ENCODE data around the gene DDX39B. TPM values are rescaled to one million over a fixed set of nuclear protein-coding genes. Genes with fewer than 3 reads are reported as not detected.
"Not testable (repeated sequence)": the region's sequence is repeated elsewhere in the genome, so short reads cannot be mapped to it uniquely, and the experiment has no call there.

DDX39B gene
- total RNA-seq (100 to 1,000 TPM; 235 to 270 TPM), polyA plus RNA-seq (100 to 1,000 TPM; 146 to 570 TPM)
- long read RNA-seq, donor 1, transcript DDX39B-202 (11 exons, 2,133 nt), result minor isoform, 71 of 221 reads
- long read RNA-seq, donor 1, transcript DDX39B-214 (11 exons, 2,003 nt), result major isoform, 126 of 221 reads
- long read RNA-seq, donor 1, partial matches to known transcripts, result 7 of 221 reads
- long read RNA-seq, donor 1, other reads (novel, unspliced or antisense), result 17 of 221 reads
- long read RNA-seq, donor 2, transcript DDX39B-214 (11 exons, 2,003 nt), result major isoform, 11 of 32 reads
- long read RNA-seq, donor 2, partial matches to known transcripts, result 9 of 32 reads
- long read RNA-seq, donor 2, other reads (novel, unspliced or antisense), result 8 of 32 reads

- H3K27ac ChIP-seq (ENCODE audit: low read depth in 1 of 2, low read length in 2 of 2), result peak within 1 kb of the TSS; percentile 47 to 94
- no peaks in the 10 kb centered on the region for H3K9me3 ChIP-seq (ENCODE audit: control insufficient read depth, low read length)
- peaks cover 3% of the 10 kb centered on the region in 2 donors for H3K4me1 ChIP-seq (ENCODE audit: control insufficient read depth in 1 of 2, insufficient read depth in 2 of 2, low read length in 2 of 2)
- intact Hi-C loops (cut with DNase I), result loop anchor here in 1 of 2 donors (5.0 kb wide), 2 partner anchors 50 to 635 kb away; partner anchors contain the start of genes AGPAT1 and RNF5
- 0% methylated on average over 39 to 43 of the region's 43 CpGs for WGBS, 2 donors
- H3K27me3 ChIP-seq (ENCODE audit: control insufficient read depth in 1 of 2, insufficient read depth in 2 of 2, low read length in 1 of 2), result no peaks in the 10 kb centered on the region
- DNase-seq (peak; percentile 97), ATAC-seq (ENCODE audit: low FRiP score) (peak; percentile 97)
- H3K36me3 ChIP-seq (ENCODE audit: control insufficient read depth in 1 of 2, insufficient read depth in 2 of 2, low read length in 1 of 2), result peaks cover 5 to 10% of the 10 kb centered on the region in 2 donors
- H3K4me3 ChIP-seq (ENCODE audit: low read length in 2 of 2), result peak within 1 kb of the TSS; percentile 77 to 78
These were observed at the start of gene DDX39B for GRCh38 chr6:31541658-31542521. DDX39B (minus strand) TSS chr6:31542003; CDS start chr6:31540532, 1,471 bp downstream.

GRCh38 chr6:31590691-31591090, 48.9 kb upstream of the DDX39B start:
- H3K27me3 ChIP-seq (ENCODE audit: control insufficient read depth in 1 of 2, insufficient read depth in 2 of 2, low read length in 1 of 2); H3K4me3 ChIP-seq (ENCODE audit: low read length in 2 of 2); H3K27ac ChIP-seq (ENCODE audit: low read depth in 1 of 2, low read length in 2 of 2); H3K4me1 ChIP-seq (ENCODE audit: control insufficient read depth in 1 of 2, insufficient read depth in 2 of 2, low read length in 2 of 2); H3K9me3 ChIP-seq (ENCODE audit: control insufficient read depth, low read length); H3K36me3 ChIP-seq (ENCODE audit: control insufficient read depth in 1 of 2, insufficient read depth in 2 of 2, low read length in 1 of 2); intact Hi-C loops (cut with DNase I); DNase-seq; ATAC-seq (ENCODE audit: low FRiP score): not testable (repeated sequence)
- WGBS, 2 donors, result 89% methylated on average over 5 of the region's 5 CpGs

DNA sequence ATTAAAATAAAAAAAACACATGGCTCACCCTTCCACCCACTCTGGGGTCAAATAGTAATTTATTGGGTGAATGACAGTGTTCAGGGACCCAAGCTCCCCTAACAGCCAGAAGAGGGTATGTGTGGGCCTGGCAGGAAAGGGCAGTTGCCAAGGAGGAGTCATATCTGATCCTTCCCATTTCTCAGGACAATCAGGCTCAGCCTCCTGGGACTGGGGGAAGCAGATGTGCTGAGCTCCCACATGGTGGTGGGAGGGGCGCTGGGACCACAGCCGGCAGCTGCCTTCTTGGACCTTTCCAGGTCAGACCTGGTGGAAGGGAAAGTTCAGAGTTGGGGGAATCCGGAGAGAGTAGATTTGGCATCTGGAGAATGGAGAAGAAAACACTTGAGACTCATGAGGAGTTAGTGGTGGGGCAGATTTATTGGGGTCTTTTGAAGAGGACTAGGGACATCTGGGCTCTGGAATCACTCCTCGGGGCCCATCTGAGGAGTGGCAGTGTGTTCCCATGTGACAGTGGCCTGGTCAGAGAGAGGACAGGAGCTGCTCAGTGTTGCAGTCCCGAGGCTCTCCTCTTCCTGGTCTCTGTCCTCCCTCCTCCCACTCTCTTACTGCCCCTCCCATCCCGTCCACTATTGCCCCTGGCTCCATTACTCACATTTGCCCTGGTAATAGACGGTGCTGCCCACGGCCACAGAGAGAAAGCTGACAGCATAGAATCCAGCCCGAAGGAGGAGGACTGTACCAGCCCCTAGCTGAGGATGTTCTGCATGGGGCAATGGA, 47.3 kb upstream of the DDX39B start:
- no peak for ATAC-seq (ENCODE audit: low FRiP score)
- 48 to 57% methylated on average over 9 of the region's 9 CpGs for WGBS, 2 donors
- no peaks in the 10 kb centered on the region for H3K4me1 ChIP-seq (ENCODE audit: control insufficient read depth in 1 of 2, insufficient read depth in 2 of 2, low read length in 2 of 2)

GRCh38 chr6:31587791-31588777, 46.3 kb upstream of the DDX39B start:
- WGBS, 2 donors, result 60 to 64% methylated on average over 12 of the region's 12 CpGs
- no peak for DNase-seq
- Histone ChIP-seq H3K27me3 (ENCODE audit: control insufficient read depth in 1 of 2, insufficient read depth in 2 of 2, low read length in 1 of 2) (no peaks in the 10 kb centered on the region), H3K4me1 (ENCODE audit: control insufficient read depth in 1 of 2, insufficient read depth in 2 of 2, low read length in 2 of 2) (no peaks in the 10 kb centered on the region), H3K4me3 (ENCODE audit: low read length in 2 of 2) (no peak overlapping the region), H3K27ac (ENCODE audit: low read depth in 1 of 2, low read length in 2 of 2) (no peak overlapping the region), H3K9me3 (ENCODE audit: control insufficient read depth, low read length) (no peaks in the 10 kb centered on the region), H3K36me3 (ENCODE audit: control insufficient read depth in 1 of 2, insufficient read depth in 2 of 2, low read length in 1 of 2) (no peaks in the 10 kb centered on the region)
- intact Hi-C loops (cut with DNase I), result no loop called here
- ATAC-seq (ENCODE audit: low FRiP score), result no peak

More for the DNA sequence above, 47.3 kb upstream of the DDX39B start:
- DNase-seq, result no peak
- Histone ChIP-seq H3K4me3 (ENCODE audit: low read length in 2 of 2) (no peak overlapping the region), H3K27ac (ENCODE audit: low read depth in 1 of 2, low read length in 2 of 2) (no peak overlapping the region), H3K9me3 (ENCODE audit: control insufficient read depth, low read length) (no peaks in the 10 kb centered on the region), H3K36me3 (ENCODE audit: control insufficient read depth in 1 of 2, insufficient read depth in 2 of 2, low read length in 1 of 2) (no peaks in the 10 kb centered on the region), H3K27me3 (ENCODE audit: control insufficient read depth in 1 of 2, insufficient read depth in 2 of 2, low read length in 1 of 2) (no peaks in the 10 kb centered on the region)
- intact Hi-C loops (cut with DNase I), result no loop called here

DNA sequence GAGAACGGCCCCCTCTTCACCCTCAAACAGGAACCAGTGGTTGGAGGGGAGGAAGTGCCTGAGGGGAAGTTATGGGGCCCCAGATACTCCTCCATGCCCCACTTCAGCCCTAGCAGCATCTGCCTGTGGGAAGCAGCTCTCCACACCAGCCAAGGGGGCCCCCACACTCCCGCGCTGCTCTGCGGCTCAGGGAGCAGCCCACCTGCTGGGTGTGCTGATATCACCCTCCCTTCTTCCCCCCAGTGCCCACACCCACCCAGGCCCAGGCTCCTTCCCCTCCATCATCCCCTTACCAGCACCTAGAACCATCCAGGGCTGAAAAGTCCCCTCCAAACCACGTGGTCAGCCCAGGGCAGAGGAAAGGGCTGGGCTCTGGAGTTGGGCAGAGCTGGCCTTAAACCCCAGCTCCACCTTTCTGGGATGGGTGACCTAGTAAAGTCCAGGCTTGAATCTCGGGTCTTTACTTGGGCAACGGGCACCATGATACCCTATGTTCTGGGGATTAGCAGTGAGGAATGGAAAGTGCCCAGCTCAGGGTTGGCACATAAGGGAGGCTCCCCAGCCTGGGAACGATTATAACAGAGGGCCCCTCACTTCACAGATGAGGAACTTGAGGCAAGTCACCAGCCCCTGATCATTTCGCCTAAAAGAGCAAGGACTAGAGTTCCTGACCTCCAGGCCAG, 44.9 kb upstream of the DDX39B start:
- Histone ChIP-seq H3K4me1 (ENCODE audit: control insufficient read depth in 1 of 2, insufficient read depth in 2 of 2, low read length in 2 of 2) (no peaks in the 10 kb centered on the region), H3K9me3 (ENCODE audit: control insufficient read depth, low read length) (no peaks in the 10 kb centered on the region), H3K27ac (ENCODE audit: low read depth in 1 of 2, low read length in 2 of 2) (no peak overlapping the region), H3K36me3 (ENCODE audit: control insufficient read depth in 1 of 2, insufficient read depth in 2 of 2, low read length in 1 of 2) (no peaks in the 10 kb centered on the region), H3K4me3 (ENCODE audit: low read length in 2 of 2) (no peak overlapping the region), H3K27me3 (ENCODE audit: control insufficient read depth in 1 of 2, insufficient read depth in 2 of 2, low read length in 1 of 2) (no peaks in the 10 kb centered on the region)
- peak; percentile 65 for ATAC-seq (ENCODE audit: low FRiP score)
- WGBS, 2 donors, result 58 to 67% methylated on average over 9 of the region's 9 CpGs
- intact Hi-C loops (cut with DNase I), result no loop called here
- DNase-seq, result no peak

DNA sequence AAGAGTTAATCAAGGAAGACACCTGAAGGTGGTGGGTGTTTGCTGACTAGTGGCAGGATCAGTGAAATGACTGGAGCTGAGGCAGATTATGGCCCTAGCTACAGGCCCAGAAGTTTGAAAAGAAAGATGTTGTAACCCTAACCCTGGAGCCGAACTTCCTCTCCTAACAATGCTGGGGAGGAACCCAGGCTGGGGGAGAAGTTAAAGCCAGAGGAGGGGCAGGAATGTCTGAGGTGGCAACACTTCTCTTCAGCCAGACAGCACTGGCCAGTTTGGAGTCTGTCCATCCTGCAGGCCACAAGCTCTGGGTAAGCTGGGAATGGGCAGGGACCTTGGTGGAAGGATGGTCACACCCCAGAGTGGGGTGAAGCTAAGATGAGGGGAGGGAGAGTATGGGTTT, 44.2 kb upstream of the DDX39B start, which contains the start of gene LST1:
TSS of gene LST1 (plus strand) at position 270 of the 400 bp plus-strand sequence. CDS start 1,023 bp downstream, outside the sequence.
- H3K4me1 ChIP-seq (ENCODE audit: control insufficient read depth in 1 of 2, insufficient read depth in 2 of 2, low read length in 2 of 2), result no peaks in the 10 kb centered on the region
- no peaks in the 10 kb centered on the region for H3K36me3 ChIP-seq (ENCODE audit: control insufficient read depth in 1 of 2, insufficient read depth in 2 of 2, low read length in 1 of 2)
- H3K27me3 ChIP-seq (ENCODE audit: control insufficient read depth in 1 of 2, insufficient read depth in 2 of 2, low read length in 1 of 2), result no peaks in the 10 kb centered on the region
- 67 to 76% methylated on average over 1 of the region's 1 CpG for WGBS, 2 donors
- intact Hi-C loops (cut with DNase I), result no loop called here
- H3K9me3 ChIP-seq (ENCODE audit: control insufficient read depth, low read length), result no peaks in the 10 kb centered on the region
- H3K27ac ChIP-seq (ENCODE audit: low read depth in 1 of 2, low read length in 2 of 2), result no peak within 1 kb of the TSS
- no peak within 1 kb of the TSS for H3K4me3 ChIP-seq (ENCODE audit: low read length in 2 of 2)
- no peak for ATAC-seq (ENCODE audit: low FRiP score)
- DNase-seq, result no peak

DNA sequence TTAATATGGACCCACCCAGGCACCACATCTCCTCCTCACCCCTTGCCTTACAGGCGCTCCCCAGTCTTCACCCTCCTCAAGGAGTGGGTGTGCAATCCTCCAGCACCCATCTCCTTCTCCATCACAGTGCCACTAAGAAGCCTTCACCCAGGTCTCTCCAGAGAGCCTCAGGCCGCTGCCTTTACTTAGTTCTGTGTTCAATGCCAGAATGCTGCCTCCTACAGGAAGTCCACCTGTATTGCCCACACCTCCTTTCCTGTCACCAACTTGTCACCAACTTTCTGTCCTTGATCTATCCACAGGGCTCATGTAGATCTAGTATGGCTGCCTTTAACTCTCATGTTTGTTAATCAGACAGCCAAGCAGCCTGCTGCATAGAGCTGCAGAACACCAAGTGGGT, 43.7 kb upstream of the DDX39B start:
- intact Hi-C loops (cut with DNase I), result no loop called here
- ATAC-seq (ENCODE audit: low FRiP score) (no peak), DNase-seq (no peak)
- Histone ChIP-seq H3K4me3 (ENCODE audit: low read length in 2 of 2) (no peak overlapping the region), H3K27me3 (ENCODE audit: control insufficient read depth in 1 of 2, insufficient read depth in 2 of 2, low read length in 1 of 2) (no peaks in the 10 kb centered on the region), H3K4me1 (ENCODE audit: control insufficient read depth in 1 of 2, insufficient read depth in 2 of 2, low read length in 2 of 2) (no peaks in the 10 kb centered on the region), H3K36me3 (ENCODE audit: control insufficient read depth in 1 of 2, insufficient read depth in 2 of 2, low read length in 1 of 2) (no peaks in the 10 kb centered on the region), H3K27ac (ENCODE audit: low read depth in 1 of 2, low read length in 2 of 2) (no peak overlapping the region), H3K9me3 (ENCODE audit: control insufficient read depth, low read length) (no peaks in the 10 kb centered on the region)
- 64 to 69% methylated on average over 2 of the region's 2 CpGs for WGBS, 2 donors

All from aorta (tissue), 5 donors.